Lung (tissue), 12 donors: Measurements from ENCODE around the gene ZKSCAN1. TPM values are rescaled to one million over a fixed set of nuclear protein-coding genes. Genes with fewer than 3 reads are reported as not detected.

Experiments
- ATAC-seq: fragments of 200-7000 bp; cut with Tn5 transposase; one replicate; pipeline ENCODE4 v1.9.1; 2020; ENCODE audit warnings: moderate number of reproducible peaks; ENCODE audit not compliant: insufficient read depth, low FRiP score
- DNase-seq, 3 donors: peaks; one replicate each; pipeline ENCODE4 v3.0.0-alpha.2; 2013 to 2017
- H3K27ac ChIP-seq, 2 donors: one replicate each; pipeline ENCODE4 v1.5.1; 2013; ENCODE audit warnings: mild to moderate bottlenecking in 2 of 2, moderate library complexity in 2 of 2, control low read depth in 1 of 2, inconsistent platforms in 1 of 2, low read depth in 1 of 2, low read length in 1 of 2
- H3K27me3 ChIP-seq, 3 donors: one replicate each; pipeline ENCODE4 v1.5.1; 2013; ENCODE audit warnings: low read length in 2 of 3; ENCODE audit not compliant: control insufficient read depth in 3 of 3, insufficient read depth in 3 of 3
- H3K36me3 ChIP-seq, 4 donors: one replicate each; pipeline ENCODE4 v1.5.1; 2013; ENCODE audit warnings: low read length in 4 of 4, mild to moderate bottlenecking in 1 of 4, moderate library complexity in 1 of 4; ENCODE audit not compliant: control insufficient read depth in 4 of 4, insufficient read depth in 4 of 4
- H3K4me1 ChIP-seq, 5 donors: one replicate each; pipeline ENCODE4 v1.5.1; 2013; ENCODE audit warnings: low read length in 5 of 5, mild to moderate bottlenecking in 2 of 5, moderate library complexity in 1 of 5; ENCODE audit not compliant: control insufficient read depth in 5 of 5, insufficient read depth in 5 of 5
- H3K4me3 ChIP-seq: one replicate; pipeline ENCODE4 v1.5.1; 2013; ENCODE audit warnings: mild to moderate bottlenecking, control low read depth, moderate library complexity
- H3K9ac ChIP-seq, 2 donors: one replicate each; pipeline ENCODE4 v1.5.1; 2013; ENCODE audit warnings: low read length in 2 of 2, control low read depth in 1 of 2; ENCODE audit not compliant: insufficient read depth in 1 of 2
- H3K9me3 ChIP-seq, 4 donors: one replicate each; pipeline ENCODE4 v1.5.1; 2013; ENCODE audit warnings: low read length in 3 of 4, mild to moderate bottlenecking in 1 of 4, moderate library complexity in 1 of 4; ENCODE audit not compliant: control insufficient read depth in 4 of 4, insufficient read depth in 3 of 4
- CTCF ChIP-seq: IDR thresholded peaks from 2 replicates; pipeline ENCODE4 v1.5.1; 2012; ENCODE audit warnings: mild to moderate bottlenecking; ENCODE audit errors: control extremely low read depth, extremely low read depth
- WGBS, 2 donors: extraction: QIAGEN DNeasy Blood & Tissue Kit; methylation state at CpG; one replicate each; pipeline ENCODE4 v1.1.7; 2013; 5-methylcytosine and 5-hydroxymethylcytosine counted together
- polyA plus RNA-seq, 2 donors: library from polyadenylated mRNA; stranded (reverse); fragments of 200-250 nt; gene quantifications; one replicate each; pipeline ENCODE4 v1.2.1, GENCODE V29; 2013
- total RNA-seq, 2 donors: library from RNA; depleted of rRNA in 1 of 2; stranded (reverse); fragments of >200 nt in 1 of 2; gene quantifications; one replicate each; pipeline ENCODE4 v1.2.1, GENCODE V29; 2014 to 2021
- donor health status: control.
- donor health status: control.
- donor health status: Bipolar disorder and iron deficiency.
- donor health status: healthy.
- donor health status: DM: yes; HTN: yes; CAD: no.

ZKSCAN1 gene
- total and polyA plus RNA-seq, 4 donors, result 8.2 to 54.0 (median 29.6) TPM

DNA sequence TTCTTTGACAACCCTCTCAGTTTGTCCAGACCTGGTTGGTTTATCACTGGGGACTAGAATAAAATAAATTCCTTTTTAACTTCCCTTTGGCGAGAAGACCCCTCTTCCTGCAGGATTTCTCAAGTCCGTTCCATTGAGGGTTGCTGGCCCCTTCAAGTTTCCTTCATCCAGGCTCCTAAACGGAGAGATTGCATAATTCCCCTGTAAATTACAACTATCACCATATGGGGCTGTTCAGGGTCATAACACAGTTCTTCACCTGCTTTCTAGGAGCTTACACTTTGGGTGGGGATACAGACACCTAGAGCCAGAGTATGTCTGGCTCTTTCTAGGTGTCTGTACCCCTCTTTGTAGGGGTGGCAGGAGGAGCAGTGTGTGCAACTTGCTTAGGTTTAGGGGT is 70.1 kb downstream of the ZKSCAN1 start:
- 27 to 50% methylated on average over 3 of the region's 3 CpGs for WGBS, 2 donors

DNA sequence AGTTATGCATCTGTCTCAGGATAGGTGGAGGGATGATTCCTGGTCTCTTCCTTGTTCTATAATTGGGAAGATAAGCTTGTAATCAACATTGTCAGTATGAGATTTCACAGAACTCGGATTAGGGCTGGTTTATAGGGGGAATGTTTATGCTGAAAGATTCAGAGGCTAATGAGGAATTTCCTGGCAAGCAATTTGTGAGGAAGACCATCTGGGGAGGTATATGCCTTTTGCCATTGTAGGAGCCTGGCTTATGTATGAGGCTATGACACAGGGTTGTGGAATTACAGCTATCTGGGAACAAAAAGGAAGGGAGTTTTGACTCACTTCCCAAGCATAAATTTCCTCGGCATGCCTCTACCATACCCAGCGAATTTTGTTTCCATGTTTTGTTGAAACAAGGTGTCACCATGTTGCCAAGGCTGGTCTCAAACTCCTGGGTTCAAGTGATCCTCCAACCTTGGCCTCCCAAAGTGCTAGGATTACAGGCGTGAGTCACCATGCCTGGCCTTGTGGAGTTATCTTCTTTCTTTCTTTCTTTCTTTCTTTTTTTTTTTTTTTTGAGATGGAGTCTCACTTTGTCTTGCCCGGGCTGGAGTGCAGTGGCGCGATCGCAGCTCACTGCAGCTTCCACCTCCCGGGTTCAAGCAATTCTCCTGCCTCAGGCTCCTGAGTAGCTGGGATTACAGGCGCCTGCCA is 71.8 kb downstream of the ZKSCAN1 start:
- no peak for TF ChIP-seq CTCF
- H3K9ac ChIP-seq, result no peak overlapping the region

More for the DNA sequence above, 70.1 kb downstream of the ZKSCAN1 start:
- Histone ChIP-seq H3K9me3 (no peaks in the 10 kb centered on the region), H3K36me3 (peaks cover 2 to 8% (median 3%) of the 10 kb centered on the region in 4 donors), H3K4me3 (no peak overlapping the region), H3K27me3 (no peaks in the 10 kb centered on the region), H3K9ac (no peak overlapping the region), H3K27ac (no peak overlapping the region), H3K4me1 (peaks cover 2 to 26% (median 5%) of the 10 kb centered on the region in 5 donors)
- DNase-seq (no peak), ATAC-seq (no peak)
- TF ChIP-seq CTCF, result no peak

DNA sequence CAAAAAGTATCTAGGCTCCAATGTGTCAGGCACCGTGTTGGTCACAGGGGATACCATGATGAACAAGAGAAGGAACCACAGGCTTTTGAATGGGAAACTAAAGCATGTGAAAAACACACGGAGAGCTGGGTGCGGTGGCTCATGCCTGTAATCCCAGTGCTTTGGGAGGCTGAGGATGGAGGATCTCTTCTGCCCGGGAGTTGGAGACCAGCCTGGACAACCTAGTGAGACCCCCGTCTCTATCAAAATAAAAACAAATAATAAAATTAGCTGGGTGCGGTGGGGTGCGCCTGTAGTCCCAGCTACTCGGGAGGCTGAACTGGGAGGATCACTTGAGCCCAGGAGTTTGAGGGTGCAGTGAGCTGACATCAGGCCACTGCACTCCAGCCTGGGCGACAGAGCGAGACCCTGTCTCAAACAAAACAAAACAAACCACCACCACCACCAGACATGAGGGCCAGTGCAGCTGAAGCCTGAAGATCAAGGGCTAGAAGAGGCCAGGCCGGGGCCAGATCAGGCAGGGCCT is 72.8 kb downstream of the ZKSCAN1 start:
- TF ChIP-seq CTCF, result no peak
- 74 to 79% methylated on average over 11 of the region's 11 CpGs for WGBS, 2 donors
- Histone ChIP-seq H3K27ac (peak overlapping the region; percentile 89 to 91), H3K9me3 (no peaks in the 10 kb centered on the region), H3K27me3 (no peaks in the 10 kb centered on the region), H3K4me3 (no peak overlapping the region), H3K4me1 (peaks cover 0 to 18% (median 2%) of the 10 kb centered on the region in 5 donors), H3K36me3 (peaks cover 2 to 24% (median 19%) of the 10 kb centered on the region in 4 donors), H3K9ac (peak overlapping the region in 1 of 2 donors; percentile 66)
- ATAC-seq (no peak), DNase-seq (no peak)

More for the DNA sequence above, 71.8 kb downstream of the ZKSCAN1 start:
- H3K27ac ChIP-seq, result no peak overlapping the region
- H3K4me3 ChIP-seq, result no peak overlapping the region
- no peaks in the 10 kb centered on the region for H3K27me3 ChIP-seq
- peaks cover 2 to 17% (median 15%) of the 10 kb centered on the region in 4 donors for H3K36me3 ChIP-seq
- WGBS, 2 donors, result 83 to 88% methylated on average over 10 of the region's 10 CpGs
- no peak for ATAC-seq
- peak in 2 of 3 donors; percentile 49 to 54 for DNase-seq
- H3K4me1 ChIP-seq, result peaks cover 0 to 22% (median 5%) of the 10 kb centered on the region in 5 donors
- H3K9me3 ChIP-seq, result no peaks in the 10 kb centered on the region
